Ascending aorta (tissue), 2 donors: ENCODE results near the gene INMT. TPM values are rescaled to one million over a fixed set of nuclear protein-coding genes. Genes with fewer than 3 reads are reported as not detected.
A peak's percentile ranks its signal among the peaks of the same experiment; 100 is the strongest.

Experiments
- DNase-seq, 2 donors: peaks; one replicate each; pipeline ENCODE4 v3.0.0-alpha.2; 2019; ENCODE audit warnings: low spot score in 2 of 2
- H3K27ac ChIP-seq, 2 donors: fragments of 200-600 bp; sonication (generic); one replicate each; pipeline ENCODE4 v1.5.1; 2016 to 2017; ENCODE audit warnings: mild to moderate bottlenecking in 1 of 2
- H3K27me3 ChIP-seq: fragments of 200-600 bp; sonication (generic); one replicate; pipeline ENCODE4 v1.5.1; 2017
- H3K36me3 ChIP-seq, 2 donors: fragments of 200-600 bp; sonication (generic); one replicate each; pipeline ENCODE4 v1.5.1; 2016
- H3K4me1 ChIP-seq, 2 donors: fragments of 200-600 bp; sonication (generic); one replicate each; pipeline ENCODE4 v1.5.1; 2016 to 2017; ENCODE audit warnings: mild to moderate bottlenecking in 1 of 2
- H3K4me3 ChIP-seq, 2 donors: fragments of 200-600 bp; sonication (generic); one replicate each; pipeline ENCODE4 v1.5.1; 2016 to 2017; ENCODE audit warnings: mild to moderate bottlenecking in 1 of 2
- H3K9me3 ChIP-seq, 2 donors: fragments of 200-600 bp; sonication (generic); one replicate each; pipeline ENCODE4 v1.5.1; 2016
- CTCF ChIP-seq, 3 experiments: fragments of 200-600 bp in 2 of 3; fragments of 450-650 bp in 1 of 3; sonication (generic) in 2 of 3; IDR thresholded peaks; one replicate each; pipeline ENCODE4 v1.5.1; 2016 to 2019; ENCODE audit warnings: antibody characterized with exemption in 3 of 3, mild to moderate bottlenecking in 1 of 3, moderate library complexity in 1 of 3
- intact Hi-C: fragments of 100-400 bp; cut with DNase I; formaldehyde crosslinking; loops from one replicate; pipeline ENCODE4 v1.15.1; 2023
- total RNA-seq: library from RNA; depleted of rRNA; stranded (reverse); fragments of >200 nt; gene quantifications from one replicate; pipeline ENCODE4 v1.1.0, GENCODE V29; 2016

INMT gene
- total RNA-seq, result 51.8 TPM

DNA sequence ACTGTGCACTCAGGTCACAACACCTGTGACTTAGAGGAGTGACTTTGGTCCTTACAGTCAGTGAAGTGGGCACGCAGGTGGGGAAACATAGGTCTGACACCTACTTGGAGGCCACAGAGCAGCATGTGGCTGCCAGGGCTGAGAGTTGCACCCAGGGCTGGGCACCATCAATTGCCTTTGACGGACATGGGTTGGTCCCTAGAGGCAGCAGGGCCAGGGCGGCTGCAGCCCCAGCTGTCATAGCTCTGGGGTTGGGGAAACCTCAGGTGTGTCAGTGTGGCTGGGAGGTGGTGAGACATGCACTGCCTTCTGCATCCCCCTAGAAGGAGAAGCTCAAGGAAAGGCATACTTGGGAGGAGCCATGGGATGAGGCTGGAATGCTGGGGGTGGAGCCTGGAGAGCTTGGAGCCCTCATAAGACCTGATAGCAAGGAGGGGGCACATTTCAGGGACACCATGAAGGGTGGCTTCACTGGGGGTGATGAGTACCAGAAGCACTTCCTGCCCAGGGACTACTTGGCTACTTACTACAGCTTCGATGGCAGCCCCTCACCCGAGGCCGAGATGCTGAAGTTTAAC, at the start of gene INMT:
INMT (plus strand) TSS at position 440 of the 578 bp plus-strand sequence; CDS start at position 456, 16 bp downstream.
- no peak for DNase-seq
- peak within 1 kb of the TSS; percentile 47 to 71 for H3K4me3 ChIP-seq
- intact Hi-C loops, result loop anchor here (2.0 to 5.0 kb wide), 2 partner anchors 49 to 161 kb away; partner anchors contain the start of gene AQP1
- no peaks in the 10 kb centered on the region for H3K27me3 ChIP-seq
- H3K9me3 ChIP-seq, result no peaks in the 10 kb centered on the region
- peak within 1 kb of the TSS; percentile 81 to 91 for H3K27ac ChIP-seq
- H3K36me3 ChIP-seq, result no peaks in the 10 kb centered on the region
- TF ChIP-seq CTCF (IDR thresholded peaks at IDR 0.05), result no peak
- H3K4me1 ChIP-seq, result peaks cover 3 to 48% of the 10 kb centered on the region in 2 donors

- no peak for DNase-seq
- intact Hi-C loops, result no loop called here
- no peaks in the 10 kb centered on the region for H3K27me3 ChIP-seq
These were observed 49.7 kb upstream of the INMT start for GRCh38 chr7:30702200-30702599.

GRCh38 chr7:30703756-30704155, 48.2 kb upstream of the INMT start:
- no peaks in the 10 kb centered on the region for H3K36me3 ChIP-seq
- intact Hi-C loops, result no loop called here
- H3K4me1 ChIP-seq, result no peaks in the 10 kb centered on the region
- TF ChIP-seq CTCF (IDR thresholded peaks at IDR 0.05), result no peak
- H3K9me3 ChIP-seq, result no peaks in the 10 kb centered on the region
- H3K4me3 ChIP-seq, result no peak overlapping the region
- H3K27ac ChIP-seq, result no peak overlapping the region
- no peaks in the 10 kb centered on the region for H3K27me3 ChIP-seq
- no peak for DNase-seq

More at GRCh38 chr7:30702200-30702599, 49.7 kb upstream of the INMT start:
- Histone ChIP-seq H3K4me1 (no peaks in the 10 kb centered on the region), H3K36me3 (no peaks in the 10 kb centered on the region), H3K27ac (no peak overlapping the region), H3K9me3 (no peaks in the 10 kb centered on the region), H3K4me3 (no peak overlapping the region)
- TF ChIP-seq CTCF (IDR thresholded peaks at IDR 0.05), result no peak

DNA sequence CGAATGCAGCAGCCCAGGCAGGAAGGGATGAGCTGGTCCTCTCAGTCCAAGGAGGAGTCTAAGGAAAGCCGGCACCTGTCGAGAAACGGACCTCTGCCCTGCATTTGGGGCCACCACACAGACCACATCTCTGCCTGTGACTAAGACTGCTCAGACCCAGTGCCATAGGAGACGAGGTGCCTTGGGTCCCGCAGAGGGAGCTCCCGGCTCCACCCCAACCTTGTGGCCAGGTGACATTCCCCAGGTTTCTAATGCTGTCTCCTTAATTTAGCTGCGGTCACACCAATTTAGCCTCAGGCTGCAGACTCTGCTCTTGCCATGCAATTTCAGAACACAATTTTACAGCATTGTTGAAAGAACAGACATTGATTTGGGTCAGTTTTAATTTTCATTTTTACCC, 46.9 kb upstream of the INMT start:
- H3K4me3 ChIP-seq, result no peak overlapping the region
- H3K4me1 ChIP-seq, result no peaks in the 10 kb centered on the region
- no peaks in the 10 kb centered on the region for H3K27me3 ChIP-seq
- TF ChIP-seq CTCF (IDR thresholded peaks at IDR 0.05), result no peak
- no peak for DNase-seq
- no peaks in the 10 kb centered on the region for H3K9me3 ChIP-seq
- intact Hi-C loops, result no loop called here
- H3K36me3 ChIP-seq, result no peaks in the 10 kb centered on the region
- H3K27ac ChIP-seq, result no peak overlapping the region

- Histone ChIP-seq H3K27me3 (no peaks in the 10 kb centered on the region), H3K27ac (no peak overlapping the region), H3K4me1 (no peaks in the 10 kb centered on the region), H3K36me3 (no peaks in the 10 kb centered on the region), H3K9me3 (no peaks in the 10 kb centered on the region), H3K4me3 (no peak overlapping the region)
- DNase-seq, result no peak
- intact Hi-C loops, result no loop called here
- no peak for TF ChIP-seq CTCF (IDR thresholded peaks at IDR 0.05)
These were observed 46.3 kb upstream of the INMT start for GRCh38 chr7:30705596-30705995.

- no peak for DNase-seq
- Histone ChIP-seq H3K4me1 (no peaks in the 10 kb centered on the region), H3K27ac (no peak overlapping the region), H3K4me3 (no peak overlapping the region), H3K27me3 (no peaks in the 10 kb centered on the region), H3K36me3 (no peaks in the 10 kb centered on the region), H3K9me3 (no peaks in the 10 kb centered on the region)
- intact Hi-C loops, result no loop called here
- TF ChIP-seq CTCF (IDR thresholded peaks at IDR 0.05), result no peak
These were observed 45.6 kb upstream of the INMT start for GRCh38 chr7:30706316-30706715.
